Ascending aorta (tissue), 2 donors: ENCODE measurements around the gene SLC1A2. TPM values are rescaled to one million over a fixed set of nuclear protein-coding genes. Genes with fewer than 3 reads are reported as not detected.

Experiments used
- DNase-seq, 2 donors: peaks; one replicate each; pipeline ENCODE4 v3.0.0-alpha.2; 2019; ENCODE audit warnings: low spot score in 2 of 2
- H3K27ac ChIP-seq, 2 donors: fragments of 200-600 bp; sonication (generic); one replicate each; pipeline ENCODE4 v1.5.1; 2016 to 2017; ENCODE audit warnings: mild to moderate bottlenecking in 1 of 2
- H3K27me3 ChIP-seq: fragments of 200-600 bp; sonication (generic); one replicate; pipeline ENCODE4 v1.5.1; 2017
- H3K36me3 ChIP-seq, 2 donors: fragments of 200-600 bp; sonication (generic); one replicate each; pipeline ENCODE4 v1.5.1; 2016
- H3K4me1 ChIP-seq, 2 donors: fragments of 200-600 bp; sonication (generic); one replicate each; pipeline ENCODE4 v1.5.1; 2016 to 2017; ENCODE audit warnings: mild to moderate bottlenecking in 1 of 2
- H3K4me3 ChIP-seq, 2 donors: fragments of 200-600 bp; sonication (generic); one replicate each; pipeline ENCODE4 v1.5.1; 2016 to 2017; ENCODE audit warnings: mild to moderate bottlenecking in 1 of 2
- H3K9me3 ChIP-seq, 2 donors: fragments of 200-600 bp; sonication (generic); one replicate each; pipeline ENCODE4 v1.5.1; 2016
- intact Hi-C: fragments of 100-400 bp; cut with DNase I; formaldehyde crosslinking; loops from one replicate; pipeline ENCODE4 v1.15.1; 2023
- total RNA-seq: library from RNA; depleted of rRNA; stranded (reverse); fragments of >200 nt; gene quantifications from one replicate; pipeline ENCODE4 v1.1.0, GENCODE V29; 2016
- TF ChIP-seq, protein P1 (sequence below), 3 experiments: fragments of 200-600 bp in 2 of 3; fragments of 450-650 bp in 1 of 3; sonication (generic) in 2 of 3; IDR thresholded peaks; one replicate each; pipeline ENCODE4 v1.5.1; 2016 to 2019; ENCODE audit warnings: antibody characterized with exemption in 3 of 3, mild to moderate bottlenecking in 1 of 3, moderate library complexity in 1 of 3

SLC1A2 gene
- total RNA-seq, 1 donor from 2014 or later, result 0.32 TPM

DNA sequence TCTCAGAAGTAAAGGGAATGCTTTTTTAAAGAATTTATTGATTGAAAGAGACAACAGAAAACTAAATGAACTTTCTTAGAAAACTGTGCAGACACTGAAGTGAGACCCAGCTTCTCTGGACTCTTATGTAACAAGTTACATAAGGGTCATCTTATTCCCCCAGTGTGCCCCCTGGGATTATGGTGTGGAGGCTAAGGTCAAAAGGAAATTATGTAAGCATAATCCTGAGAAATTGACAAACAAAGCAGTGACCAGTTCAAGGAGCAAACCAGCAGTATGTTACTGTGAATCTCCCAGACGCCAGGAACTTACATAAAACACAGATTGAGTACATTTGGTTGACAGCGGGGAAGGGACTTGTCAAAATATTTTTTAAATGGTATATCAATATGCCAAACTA, 78.6 kb downstream of the SLC1A2 start:
- no peaks in the 10 kb centered on the region for H3K36me3 ChIP-seq
- no peak for DNase-seq
- no peaks in the 10 kb centered on the region for H3K27me3 ChIP-seq
- H3K9me3 ChIP-seq, result no peaks in the 10 kb centered on the region
- peaks cover 0 to 6% of the 10 kb centered on the region in 2 donors for H3K4me1 ChIP-seq
- intact Hi-C loops, result no loop called here
- TF ChIP-seq, protein P1, sequence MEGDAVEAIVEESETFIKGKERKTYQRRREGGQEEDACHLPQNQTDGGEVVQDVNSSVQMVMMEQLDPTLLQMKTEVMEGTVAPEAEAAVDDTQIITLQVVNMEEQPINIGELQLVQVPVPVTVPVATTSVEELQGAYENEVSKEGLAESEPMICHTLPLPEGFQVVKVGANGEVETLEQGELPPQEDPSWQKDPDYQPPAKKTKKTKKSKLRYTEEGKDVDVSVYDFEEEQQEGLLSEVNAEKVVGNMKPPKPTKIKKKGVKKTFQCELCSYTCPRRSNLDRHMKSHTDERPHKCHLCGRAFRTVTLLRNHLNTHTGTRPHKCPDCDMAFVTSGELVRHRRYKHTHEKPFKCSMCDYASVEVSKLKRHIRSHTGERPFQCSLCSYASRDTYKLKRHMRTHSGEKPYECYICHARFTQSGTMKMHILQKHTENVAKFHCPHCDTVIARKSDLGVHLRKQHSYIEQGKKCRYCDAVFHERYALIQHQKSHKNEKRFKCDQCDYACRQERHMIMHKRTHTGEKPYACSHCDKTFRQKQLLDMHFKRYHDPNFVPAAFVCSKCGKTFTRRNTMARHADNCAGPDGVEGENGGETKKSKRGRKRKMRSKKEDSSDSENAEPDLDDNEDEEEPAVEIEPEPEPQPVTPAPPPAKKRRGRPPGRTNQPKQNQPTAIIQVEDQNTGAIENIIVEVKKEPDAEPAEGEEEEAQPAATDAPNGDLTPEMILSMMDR (IDR thresholded peaks at IDR 0.05), result no peak
- no peak overlapping the region for H3K27ac ChIP-seq
- H3K4me3 ChIP-seq, result no peak overlapping the region

DNA sequence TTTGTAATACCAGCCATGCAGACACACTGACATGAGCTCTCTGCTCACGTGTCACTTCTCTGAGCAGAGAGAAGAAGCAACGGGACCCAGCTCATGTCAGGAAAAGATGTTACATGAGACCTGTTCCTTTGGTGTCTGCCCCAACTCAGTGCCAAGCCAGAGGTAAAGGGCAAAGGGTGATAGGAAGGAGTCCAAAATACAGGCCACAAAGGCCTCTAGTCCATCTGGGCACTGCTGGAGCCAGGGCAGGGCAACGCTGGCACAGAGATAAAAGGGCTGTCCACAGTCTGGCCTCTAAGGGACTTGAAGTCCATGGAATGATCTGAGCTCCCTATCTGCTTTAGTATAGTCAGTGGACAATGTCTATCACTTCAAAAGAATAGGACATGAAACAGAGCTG, 79.3 kb downstream of the SLC1A2 start:
- no peaks in the 10 kb centered on the region for H3K27me3 ChIP-seq
- H3K4me3 ChIP-seq, result no peak overlapping the region
- intact Hi-C loops, result no loop called here
- H3K9me3 ChIP-seq, result no peaks in the 10 kb centered on the region
- no peak for DNase-seq
- TF ChIP-seq, protein P1 (IDR thresholded peaks at IDR 0.05), result no peak
- no peaks in the 10 kb centered on the region for H3K36me3 ChIP-seq
- peaks cover 0 to 5% of the 10 kb centered on the region in 2 donors for H3K4me1 ChIP-seq
- H3K27ac ChIP-seq, result no peak overlapping the region

DNA sequence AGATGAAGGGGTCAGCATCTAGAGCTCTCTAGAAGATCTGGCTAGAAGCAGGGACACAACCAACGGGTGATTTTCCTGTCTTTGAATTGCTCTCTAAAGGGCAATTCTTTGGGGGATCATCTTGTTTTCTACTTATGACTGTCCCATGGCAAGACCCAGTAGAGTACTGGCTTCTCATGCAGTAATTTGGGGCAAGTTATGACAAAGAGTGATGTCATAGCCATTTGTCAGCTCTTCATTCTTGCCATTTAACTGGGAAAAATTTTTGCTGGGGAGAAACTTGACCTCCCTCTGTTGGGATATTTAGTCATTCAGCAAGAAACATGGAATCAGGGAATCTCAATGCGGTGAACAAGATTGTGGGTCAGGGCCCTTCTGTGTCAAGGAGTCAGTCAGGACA, 80.4 kb downstream of the SLC1A2 start:
- no peak for DNase-seq
- Histone ChIP-seq H3K4me3 (no peak overlapping the region), H3K36me3 (no peaks in the 10 kb centered on the region), H3K27me3 (no peaks in the 10 kb centered on the region), H3K9me3 (no peaks in the 10 kb centered on the region), H3K27ac (no peak overlapping the region), H3K4me1 (no peaks in the 10 kb centered on the region)
- intact Hi-C loops, result no loop called here
- TF ChIP-seq, protein P1 (IDR thresholded peaks at IDR 0.05), result no peak

DNA sequence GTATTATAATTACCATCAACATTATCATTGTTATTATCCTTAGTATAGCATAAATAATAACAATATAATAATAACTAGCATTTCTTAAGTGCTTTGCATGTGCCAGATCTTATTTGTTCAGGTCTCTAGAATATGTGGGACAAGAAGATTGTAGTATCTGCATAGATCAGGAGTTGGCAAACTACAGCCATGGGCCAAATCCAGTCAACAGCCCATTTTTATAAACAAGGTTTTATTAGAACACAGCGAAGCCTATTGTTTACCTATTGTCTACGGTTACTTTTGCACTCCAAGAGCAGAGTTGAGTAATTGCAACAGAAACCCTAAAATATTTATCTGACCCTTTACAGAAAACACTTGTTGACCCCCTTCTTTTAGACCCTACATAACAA, 81.4 kb downstream of the SLC1A2 start:
- Histone ChIP-seq H3K27ac (no peak overlapping the region), H3K9me3 (no peaks in the 10 kb centered on the region), H3K27me3 (no peaks in the 10 kb centered on the region), H3K4me3 (no peak overlapping the region), H3K4me1 (no peaks in the 10 kb centered on the region), H3K36me3 (no peaks in the 10 kb centered on the region)
- DNase-seq, result no peak
- TF ChIP-seq, protein P1 (IDR thresholded peaks at IDR 0.05), result no peak
- intact Hi-C loops, result no loop called here

DNA sequence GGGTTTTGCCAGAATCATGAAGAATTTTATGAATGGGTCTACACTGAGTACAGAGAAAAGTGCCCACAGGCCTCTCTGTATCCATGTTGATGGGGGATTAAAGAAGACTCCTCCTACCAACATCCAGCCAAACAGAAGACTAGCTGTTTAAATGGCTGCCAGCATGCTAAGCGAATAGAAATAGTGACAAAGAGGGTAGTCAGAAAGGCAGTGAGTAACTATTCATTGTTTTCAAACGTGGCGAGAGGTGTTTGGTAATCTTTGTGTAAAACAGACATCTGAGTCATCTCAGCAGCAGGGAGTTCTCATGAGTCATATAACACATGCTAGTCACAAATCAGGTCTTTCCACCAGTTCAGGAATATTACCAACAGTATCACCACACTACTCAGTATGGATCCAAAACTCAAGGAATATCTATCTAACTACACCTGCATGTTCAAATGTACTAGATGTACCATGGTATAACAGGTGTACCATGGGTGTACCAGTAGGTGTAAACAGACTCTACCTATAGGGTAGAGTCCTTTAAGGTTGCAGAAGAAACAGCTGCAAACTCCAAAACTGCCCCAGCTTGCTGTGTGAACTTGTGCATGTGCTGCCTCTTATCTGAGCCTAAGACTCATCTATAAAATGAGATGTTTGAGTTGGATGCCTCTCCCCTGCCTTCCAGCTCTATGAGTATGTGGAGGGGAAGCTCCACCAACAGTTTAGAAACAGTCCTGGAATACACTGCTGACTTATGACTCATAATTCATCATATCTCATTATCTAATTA, 82.0 kb downstream of the SLC1A2 start:
- no peak for DNase-seq
- Histone ChIP-seq H3K4me1 (no peaks in the 10 kb centered on the region), H3K27me3 (no peaks in the 10 kb centered on the region), H3K36me3 (no peaks in the 10 kb centered on the region), H3K9me3 (no peaks in the 10 kb centered on the region), H3K27ac (peak overlapping the region in 1 of 2 donors; percentile 34), H3K4me3 (no peak overlapping the region)
- intact Hi-C loops, result no loop called here
- TF ChIP-seq, protein P1 (IDR thresholded peaks at IDR 0.05), result no peak
